HL-60 (cell line): Measurements from ENCODE around the gene TNFSF15.

Experiments
- DNase-seq, 2 experiments: peaks; one replicate each; pipeline ENCODE4 v3.0.0-alpha.2; 2010 to 2020; ENCODE audit warnings: low read depth in 1 of 2, low spot score in 1 of 2
- H3K27ac ChIP-seq: fragments of 250-450 bp; sonication (Bioruptor Pico); replicated peaks from 2 replicates; pipeline ENCODE4 v1.5.1; 2020; ENCODE audit warnings: mild to moderate bottlenecking, moderate library complexity
- H3K27me3 ChIP-seq: fragments of 250-450 bp; sonication (Bioruptor Pico); 2 replicates; pipeline ENCODE4 v1.5.1; 2021; ENCODE audit warnings: mild to moderate bottlenecking, moderate library complexity; ENCODE audit not compliant: insufficient read depth, poor library complexity, severe bottlenecking
- H3K4me3 ChIP-seq: replicated peaks from 2 replicates; pipeline ENCODE4 v1.5.1; 2011; ENCODE audit warnings: mild to moderate bottlenecking, control low read depth, low read length; ENCODE audit not compliant: insufficient read depth
- CTCF ChIP-seq: IDR thresholded peaks from one replicate; pipeline ENCODE4 v1.5.1; 2011; ENCODE audit warnings: low read length, control low read depth, inconsistent platforms; ENCODE audit not compliant: insufficient read depth
- GABPA ChIP-seq: IDR thresholded peaks from 2 replicates; pipeline ENCODE4 v1.6.1; 2012; ENCODE audit warnings: low read depth
- POLR2AphosphoS5 ChIP-seq: IDR thresholded peaks from 2 replicates; pipeline ENCODE4 v1.6.1; 2012; ENCODE audit warnings: low read depth
- REST ChIP-seq: IDR thresholded peaks from 2 replicates; pipeline ENCODE4 v1.6.1; 2012; ENCODE audit warnings: low read depth; ENCODE audit not compliant: insufficient replicate concordance
- SPI1 ChIP-seq: IDR thresholded peaks from 2 replicates; pipeline ENCODE4 v1.6.1; 2012; ENCODE audit warnings: low read depth, mild to moderate bottlenecking, borderline replicate concordance

TNFSF15 gene

GRCh38 chr9:114756920-114757319, 48.9 kb downstream of the TNFSF15 start:
- no peak for DNase-seq
- Histone ChIP-seq H3K27me3 (peaks cover 3% of the 10 kb centered on the region), H3K27ac (no peak overlapping the region), H3K4me3 (no peak overlapping the region)
- no peak for TF ChIP-seq REST
- TF ChIP-seq SPI1 = no peak
- no peak for TF ChIP-seq GABPA
- TF ChIP-seq CTCF = no peak
- TF ChIP-seq POLR2AphosphoS5 = no peak

GRCh38 chr9:114754581-114754980, 51.3 kb downstream of the TNFSF15 start:
- peak in 1 of 2 experiments; percentile 54 for DNase-seq
- Histone ChIP-seq H3K4me3 (no peak overlapping the region), H3K27ac (no peak overlapping the region), H3K27me3 (no peaks in the 10 kb centered on the region)
- TF ChIP-seq POLR2AphosphoS5 (no peak), GABPA (no peak), SPI1 (peak; percentile 66; the same call in 1 of the 2 replicates), CTCF (no peak), REST (no peak)

- TF ChIP-seq CTCF (no peak), SPI1 (no peak), POLR2AphosphoS5 (no peak), REST (no peak), GABPA (no peak)
Measured at GRCh38 chr9:114746591-114747346, 59.1 kb downstream of the TNFSF15 start.

More at GRCh38 chr9:114746591-114747346, 59.1 kb downstream of the TNFSF15 start:
- Histone ChIP-seq H3K27ac (no peak overlapping the region), H3K4me3 (no peak overlapping the region), H3K27me3 (no peaks in the 10 kb centered on the region)
- no peak for DNase-seq
